SHP77 (cell line): ENCODE results near the gene SLCO2A1.

Source experiments
- DNase-seq, 2 experiments: peaks; one replicate each; lab custom pipeline; 2025; lab: John Stamatoyannopoulos, UW

Gene SLCO2A1

GRCh38 chr3:134034005-134034785 is 4.5 kb upstream of the SLCO2A1 start:
- no peak for DNase-seq

- DNase-seq, result no peak
Observed at GRCh38 chr3:134033315-134033996, 3.7 kb upstream of the SLCO2A1 start.

DNA sequence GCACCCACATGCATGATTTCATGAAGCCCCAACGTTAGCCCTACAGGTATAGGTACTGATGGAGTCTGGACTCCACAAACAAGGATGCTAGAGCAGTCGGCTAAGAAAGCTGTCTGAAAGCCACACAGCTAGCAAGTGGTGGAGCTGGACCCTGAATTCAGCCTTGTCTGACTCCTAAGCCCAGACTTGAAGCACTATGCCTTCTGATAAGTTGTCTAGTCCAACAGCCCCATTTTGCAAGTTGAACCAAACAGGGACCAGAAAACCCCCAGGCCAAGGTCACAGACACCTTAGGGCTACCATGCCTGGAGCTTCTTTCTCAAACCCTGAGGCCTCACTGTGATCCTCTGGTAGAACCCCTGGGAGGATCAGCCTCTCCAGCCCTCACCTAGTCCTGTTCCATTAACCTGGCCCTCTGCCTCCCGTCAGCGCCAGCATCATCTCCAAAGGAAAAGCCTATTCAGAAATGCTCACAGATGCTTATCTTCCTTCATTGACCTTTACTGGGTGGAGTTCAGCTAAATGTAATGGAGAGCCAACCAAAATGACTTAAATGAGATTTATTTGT is 1.7 kb upstream of the SLCO2A1 start:
- no peak for DNase-seq

DNA sequence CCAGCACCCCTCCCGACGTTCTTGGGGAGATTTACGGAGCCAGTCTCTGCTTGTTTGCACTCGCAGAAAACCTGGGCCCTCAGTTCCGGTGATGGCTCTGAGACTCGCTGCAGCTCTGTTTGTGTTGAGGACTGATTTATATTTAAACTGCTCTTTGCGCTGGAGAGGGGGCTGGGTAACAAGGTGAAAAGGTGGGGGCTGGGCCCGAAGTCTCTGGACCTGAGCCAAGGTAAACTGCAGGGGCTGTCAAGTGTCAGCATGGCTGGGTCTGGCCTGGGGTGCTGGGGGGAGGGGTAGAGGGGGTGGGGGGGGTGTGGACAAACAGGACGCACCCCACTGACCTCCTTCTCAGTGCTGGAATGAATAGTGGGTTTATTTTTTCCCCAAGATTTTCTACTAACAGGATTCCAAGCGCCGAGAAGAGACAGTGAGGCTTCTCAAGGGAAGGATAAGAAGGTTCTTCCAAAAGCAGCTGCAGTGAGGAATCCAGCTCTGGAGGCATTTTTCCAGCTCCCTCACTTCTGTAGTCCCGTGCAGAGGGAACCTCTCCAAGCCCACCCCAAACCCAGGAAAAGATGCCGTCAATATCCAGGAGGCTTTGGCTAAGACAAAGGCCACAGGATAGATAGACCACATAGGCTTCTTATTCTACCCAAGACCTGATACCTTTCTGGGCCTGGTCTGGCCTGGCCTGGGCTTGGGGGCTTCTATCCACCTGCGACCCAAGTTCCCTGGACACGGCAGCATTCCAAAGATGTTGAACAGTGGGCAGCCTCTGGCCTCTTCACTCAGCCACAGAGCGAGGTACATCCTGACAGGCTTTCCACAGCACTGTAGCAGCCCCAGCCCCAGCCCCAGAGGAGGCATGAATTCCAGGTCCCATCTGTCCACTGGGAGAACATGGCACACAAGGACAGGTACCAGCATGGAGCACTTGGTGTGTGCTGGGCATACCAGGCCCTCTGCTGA is 938 bp upstream of the SLCO2A1 start:
- peak; percentile 10 to 31 for DNase-seq

GRCh38 chr3:134029256-134029733 is 430 bp downstream of the SLCO2A1 start:
- DNase-seq, result no peak

DNA sequence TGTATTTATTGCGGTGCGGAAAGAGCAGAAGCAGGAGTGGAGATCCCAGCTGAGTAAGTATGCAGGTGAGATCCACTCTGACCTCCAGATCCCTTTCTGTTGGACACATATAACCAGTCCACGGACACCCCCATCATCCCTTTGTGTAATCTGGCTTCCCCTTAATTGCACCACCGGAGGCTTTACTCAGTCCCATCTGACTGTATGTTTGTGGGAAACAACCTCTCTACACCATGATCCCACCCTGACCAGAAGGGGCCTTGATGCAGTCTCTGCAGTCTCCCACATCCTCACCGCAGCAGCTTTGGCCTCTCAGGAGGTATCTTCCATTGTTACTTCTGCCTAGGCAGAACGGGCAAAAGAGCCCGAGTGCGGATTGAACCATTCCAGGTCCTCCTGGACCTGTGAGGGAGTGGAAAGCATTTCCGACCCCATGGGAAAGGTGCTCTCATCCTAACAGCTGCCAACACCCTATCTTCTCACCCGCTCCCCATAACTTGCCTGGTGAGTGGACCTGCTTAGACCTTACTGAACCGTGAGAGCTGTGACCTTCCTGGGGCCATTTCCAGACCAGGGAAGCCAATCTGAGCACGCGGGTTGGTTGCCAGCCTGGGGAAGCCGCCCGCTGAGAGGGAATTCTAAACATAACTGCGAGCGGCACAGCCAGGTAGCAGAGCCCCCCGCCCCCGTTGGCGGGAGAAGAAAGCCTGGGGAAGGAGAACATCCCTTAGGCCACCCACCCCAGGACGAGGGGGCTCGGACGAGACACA is 1.1 kb downstream of the SLCO2A1 start:
- no peak for DNase-seq

- no peak for DNase-seq
Observed at GRCh38 chr3:134027631-134028030, 2.1 kb downstream of the SLCO2A1 start.

DNA sequence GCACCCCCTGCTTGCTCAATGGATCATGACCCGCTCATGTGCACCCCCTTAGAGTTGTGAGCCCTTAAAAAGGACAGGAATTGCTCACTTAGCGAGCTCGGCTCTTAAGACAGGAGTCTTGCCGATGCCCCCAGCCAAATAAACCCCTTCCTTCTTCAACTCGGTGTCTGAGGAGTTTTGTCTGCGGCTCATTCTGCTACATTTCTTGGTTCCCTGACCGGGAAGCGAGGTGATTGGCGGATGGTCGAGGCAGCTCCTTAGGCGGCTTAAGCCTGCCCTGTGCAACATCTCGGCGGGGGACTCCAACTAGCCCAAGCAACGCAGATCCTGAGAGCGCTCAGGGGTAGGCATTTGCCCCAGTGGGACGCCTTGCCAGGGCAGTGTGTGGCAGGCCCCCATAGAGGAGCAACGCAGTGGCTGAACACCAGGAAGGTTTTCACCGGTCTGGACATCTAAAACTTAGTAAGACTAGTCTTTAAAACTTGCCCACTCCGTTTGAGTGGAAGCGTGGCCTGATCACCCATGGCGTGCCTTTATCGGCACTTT is 9.5 kb downstream of the SLCO2A1 start:
- no peak for DNase-seq

- DNase-seq, result no peak
Observed at GRCh38 chr3:134018850-134019249, 10.9 kb downstream of the SLCO2A1 start.

DNA sequence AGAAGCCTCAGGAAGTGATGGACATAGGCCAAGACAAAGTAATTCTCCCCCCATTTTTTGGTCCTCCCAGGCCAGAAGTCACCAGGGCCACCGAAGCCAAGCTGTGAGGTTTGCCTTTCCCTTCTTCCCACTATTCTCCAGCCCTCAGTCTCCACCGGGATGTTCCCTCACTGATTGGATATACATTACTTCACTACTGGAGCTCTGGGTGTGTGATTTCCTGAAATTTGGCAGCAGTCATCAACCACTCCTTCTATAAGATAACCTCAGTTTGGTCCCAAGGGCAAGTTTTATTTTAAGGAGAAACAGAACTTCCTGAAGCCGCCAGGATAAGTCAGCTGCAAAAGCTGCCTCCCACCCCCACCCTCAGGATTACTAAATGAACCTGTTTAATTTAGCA is 11.3 kb downstream of the SLCO2A1 start:
- DNase-seq, result no peak

- no peak for DNase-seq
Observed at GRCh38 chr3:134017490-134017889, 12.2 kb downstream of the SLCO2A1 start.

GRCh38 chr3:134014270-134014669 is 15.5 kb downstream of the SLCO2A1 start:
- no peak for DNase-seq

GRCh38 chr3:134013280-134013679 is 16.4 kb downstream of the SLCO2A1 start:
- no peak for DNase-seq

GRCh38 chr3:134009345-134010000 is 20.3 kb downstream of the SLCO2A1 start:
- no peak for DNase-seq

- no peak for DNase-seq
Observed at GRCh38 chr3:134008630-134009156, 21.0 kb downstream of the SLCO2A1 start.

- DNase-seq, result no peak
Observed at GRCh38 chr3:134007819-134008218, 21.9 kb downstream of the SLCO2A1 start.

- DNase-seq, result no peak
Observed at GRCh38 chr3:134004841-134005240, 24.9 kb downstream of the SLCO2A1 start.

GRCh38 chr3:134003066-134003465 is 26.7 kb downstream of the SLCO2A1 start:
- no peak for DNase-seq

- no peak for DNase-seq
Observed at GRCh38 chr3:134002306-134002705, 27.4 kb downstream of the SLCO2A1 start.

DNA sequence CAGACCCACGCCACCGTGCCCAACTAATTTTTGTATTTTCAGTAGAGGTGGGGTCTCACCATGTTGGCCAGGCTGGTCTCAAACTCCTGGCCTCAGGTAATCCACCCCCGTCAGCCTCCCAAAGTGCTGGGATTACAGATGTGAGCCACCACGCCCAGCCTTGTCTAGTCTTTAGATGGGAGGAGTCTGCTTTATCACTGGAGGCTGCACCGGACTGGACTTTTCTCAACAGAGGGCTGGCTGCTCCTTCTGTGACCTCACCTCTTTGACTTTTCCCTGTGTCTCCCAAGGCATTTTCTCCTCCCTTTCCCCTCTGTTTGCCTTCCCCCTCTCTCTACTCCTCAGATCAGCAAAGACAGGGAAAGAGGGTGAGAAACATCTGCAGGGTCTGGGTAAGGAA is 28.5 kb downstream of the SLCO2A1 start:
- DNase-seq, result no peak
